ENCODE results near the gene RNF175.

The RNF175 gene

GRCh38 chr4:153759407-153760316 lies at the start of gene RNF175:
Gene RNF175, minus strand, starts transcription at chr4:153760024. Its CDS starts 162 bp downstream, at chr4:153759862.
- no peak for DNase-seq (ENCODE audit: low read depth)

- no peak for DNase-seq (ENCODE audit: low read depth)
Measured at GRCh38 chr4:153809307-153809706, 49.5 kb upstream of the RNF175 start.

- DNase-seq (ENCODE audit: low read depth): no peak
Measured at GRCh38 chr4:153808175-153808574, 48.4 kb upstream of the RNF175 start.

- DNase-seq (ENCODE audit: low read depth): no peak
Measured at GRCh38 chr4:153806073-153806472, 46.2 kb upstream of the RNF175 start.

GRCh38 chr4:153804722-153805121 lies 44.9 kb upstream of the RNF175 start:
- DNase-seq (ENCODE audit: low read depth): no peak

- no peak for DNase-seq (ENCODE audit: low read depth)
Measured at GRCh38 chr4:153799694-153800074, 39.9 kb upstream of the RNF175 start.

- DNase-seq (ENCODE audit: low read depth): no peak
Measured at GRCh38 chr4:153798901-153799693, 39.3 kb upstream of the RNF175 start.

- no peak for DNase-seq (ENCODE audit: low read depth)
Measured at GRCh38 chr4:153798420-153798819, 38.6 kb upstream of the RNF175 start.

GRCh38 chr4:153794006-153794405 lies 34.2 kb upstream of the RNF175 start:
- no peak for DNase-seq (ENCODE audit: low read depth)

GRCh38 chr4:153792618-153793247 lies 32.9 kb upstream of the RNF175 start:
- DNase-seq (ENCODE audit: low read depth): no peak

GRCh38 chr4:153791746-153792617 lies 32.2 kb upstream of the RNF175 start:
- DNase-seq (ENCODE audit: low read depth): no peak

GRCh38 chr4:153790962-153791551 lies 31.2 kb upstream of the RNF175 start:
- DNase-seq (ENCODE audit: low read depth): no peak

- DNase-seq (ENCODE audit: low read depth): no peak
Measured at GRCh38 chr4:153790500-153790865, 30.7 kb upstream of the RNF175 start.

- no peak for DNase-seq (ENCODE audit: low read depth)
Measured at GRCh38 chr4:153789741-153790499, 30.1 kb upstream of the RNF175 start.

- DNase-seq (ENCODE audit: low read depth): no peak
Measured at GRCh38 chr4:153788413-153789276, 28.8 kb upstream of the RNF175 start, which contains the start of gene SFRP2. Gene SFRP2, minus strand, starts transcription at chr4:153789083. Its CDS starts 248 bp downstream, at chr4:153788835.

- DNase-seq (ENCODE audit: low read depth): no peak
Measured at GRCh38 chr4:153788051-153788412, 28.2 kb upstream of the RNF175 start.

GRCh38 chr4:153787575-153787974 lies 27.8 kb upstream of the RNF175 start:
- DNase-seq (ENCODE audit: low read depth): no peak

GRCh38 chr4:153787061-153787560 lies 27.3 kb upstream of the RNF175 start:
- no peak for DNase-seq (ENCODE audit: low read depth)
